Astrocyte (in vitro differentiated cells and primary cell): ENCODE measurements around the gene TRPM8.

Source experiments
- CTCF ChIP-seq: IDR thresholded peaks from 2 replicates; pipeline ENCODE4 v1.5.1; 2011; ENCODE audit warnings: low read depth, mild to moderate bottlenecking, inconsistent platforms, low read length, moderate library complexity; ENCODE audit not compliant: insufficient read depth
- EZH2 ChIP-seq: IDR thresholded peaks from 2 replicates; pipeline ENCODE4 v1.6.1; 2012; ENCODE audit warnings: mild to moderate bottlenecking, low read length, inconsistent platforms; ENCODE audit not compliant: insufficient read depth

- TF ChIP-seq CTCF (no peak), EZH2 (no peak)
Observed at GRCh38 chr2:233936089-233936488, 18.9 kb downstream of the TRPM8 start.
